NCI-H146 treated with DMSO at 0.1 percent for 48 hours (cell line): ENCODE measurements around the gene AIP.
A peak's percentile ranks its signal among the peaks of the same experiment; 100 is the strongest.

ENCODE experiments used
- DNase-seq: peaks from one replicate; lab custom pipeline; 2025; ENCODE audit not compliant: unreplicated experiment; lab: John Stamatoyannopoulos, UW

The AIP gene

DNA sequence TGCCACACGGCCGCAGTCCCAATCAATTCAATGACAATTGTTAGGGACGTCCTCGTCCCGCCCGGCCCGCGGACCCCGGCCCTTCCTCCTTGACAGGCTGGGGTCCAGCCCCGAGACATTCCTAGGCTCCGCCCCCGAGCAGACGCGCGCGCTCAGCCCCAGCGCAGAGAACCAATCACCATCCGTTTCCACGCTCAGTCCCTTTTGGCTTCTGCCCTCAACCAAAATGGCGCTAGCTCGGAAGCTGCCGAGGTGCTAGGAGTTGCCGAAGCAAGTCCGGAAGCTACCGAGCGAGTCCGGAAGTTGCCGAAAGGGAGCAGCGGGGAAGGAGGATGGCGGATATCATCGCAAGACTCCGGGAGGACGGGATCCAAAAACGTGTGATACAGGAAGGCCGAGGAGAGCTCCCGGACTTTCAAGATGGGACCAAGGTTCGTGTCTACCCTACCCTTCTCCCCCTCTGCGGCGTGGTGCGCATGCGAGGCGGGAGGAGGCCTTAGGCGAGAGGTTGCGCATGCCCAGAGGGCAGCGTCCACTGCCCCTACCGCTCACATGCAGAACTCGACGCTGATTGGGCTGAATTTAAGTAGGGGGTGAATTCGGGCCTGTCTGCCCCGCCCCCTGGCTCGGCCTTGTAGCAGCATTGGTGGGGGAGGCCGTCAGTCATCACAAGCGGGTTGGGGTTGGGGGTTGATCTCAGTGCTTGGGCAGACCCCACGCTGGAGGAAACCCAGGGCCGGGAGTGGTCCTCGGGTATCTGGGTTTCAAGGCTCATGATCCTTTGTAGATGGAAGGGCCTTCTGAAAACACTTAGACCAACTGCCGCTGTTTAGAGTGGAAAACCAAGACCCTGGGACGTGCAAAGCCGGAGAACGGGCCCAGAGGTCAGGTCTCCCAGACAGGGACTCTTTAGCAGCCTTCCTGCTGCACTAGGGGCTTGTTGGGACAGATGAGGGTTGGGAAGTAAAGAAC, at the start of gene AIP:
Gene AIP (plus strand): TSS at position 200 of the 972 bp plus-strand sequence. CDS start 133 bp downstream, at position 333.
- DNase-seq, result peak; percentile 99

GRCh38 chr11:67433536-67434394, 49.1 kb upstream of the AIP start:
- DNase-seq, result no peak

GRCh38 chr11:67434395-67434881, 48.4 kb upstream of the AIP start:
- DNase-seq, result no peak

DNA sequence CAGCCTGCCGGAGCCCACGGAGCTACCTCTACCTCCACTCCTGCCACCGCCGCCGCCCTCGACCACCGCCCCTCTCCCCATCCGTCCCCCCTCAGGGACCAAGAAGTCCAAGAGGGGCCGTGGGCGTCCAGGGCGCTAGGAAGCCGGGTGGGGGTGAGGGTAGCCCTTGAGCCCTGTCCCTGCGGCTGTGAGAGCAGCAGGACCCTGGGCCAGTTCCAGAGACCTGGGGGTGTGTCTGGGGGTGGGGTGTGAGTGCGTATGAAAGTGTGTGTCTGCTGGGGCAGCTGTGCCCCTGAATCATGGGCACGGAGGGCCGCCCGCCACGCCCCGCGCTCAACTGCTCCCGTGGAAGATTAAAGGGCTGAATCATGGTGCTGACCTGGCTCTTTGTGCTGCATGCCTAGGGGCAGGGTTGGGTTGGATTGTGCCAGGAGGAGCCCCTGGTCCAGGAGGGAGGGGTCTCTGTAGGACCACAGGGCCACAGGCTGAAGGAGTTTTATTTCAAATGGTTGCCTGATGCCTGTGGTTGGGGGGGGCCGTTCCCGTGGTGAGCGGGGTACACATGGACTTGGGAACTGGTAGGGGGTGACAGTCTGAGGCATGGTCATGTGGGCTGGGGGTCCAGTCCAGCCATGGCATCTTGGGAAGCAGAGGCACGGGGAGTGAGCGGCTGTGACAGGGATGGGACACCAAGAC, 47.6 kb upstream of the AIP start:
- DNase-seq, result no peak

DNA sequence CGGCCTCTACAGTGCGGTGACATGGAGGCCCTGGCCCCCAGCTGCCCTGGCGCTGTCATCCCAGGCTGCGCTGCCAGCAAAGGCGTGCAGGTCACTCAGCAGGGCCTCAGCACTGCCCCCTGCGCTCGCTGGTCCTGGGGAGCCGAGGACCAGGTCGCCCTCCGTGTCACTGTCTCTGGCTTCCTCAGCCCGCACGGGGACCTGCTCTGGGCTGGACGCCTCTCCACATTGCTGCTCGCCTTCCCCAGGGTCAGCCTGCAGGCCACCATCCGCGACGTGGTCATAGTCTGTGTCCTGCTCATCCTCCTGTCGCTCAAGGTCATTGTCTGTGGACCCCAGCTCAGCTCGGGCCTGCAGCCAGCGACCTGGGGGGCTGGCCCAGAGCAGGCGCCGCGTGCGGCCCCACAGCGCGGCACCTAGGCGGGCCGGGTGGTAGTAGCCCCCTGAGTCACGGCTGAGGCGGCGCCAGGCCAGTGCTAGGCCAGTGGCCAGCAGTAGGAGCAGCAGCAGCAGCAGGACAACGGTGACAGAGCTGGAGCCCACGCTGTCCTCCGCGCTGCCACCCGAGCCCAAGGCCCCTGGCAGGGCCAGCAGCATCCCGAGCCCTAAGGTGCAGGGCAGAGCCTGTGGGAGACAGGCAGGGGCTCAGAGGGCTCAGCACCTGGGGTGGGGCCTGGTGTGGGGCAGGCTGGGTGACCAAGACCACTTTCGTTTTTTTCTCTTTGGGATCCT, 46.9 kb upstream of the AIP start:
- DNase-seq, result no peak

GRCh38 chr11:67436459-67437081, 46.3 kb upstream of the AIP start:
- DNase-seq, result no peak

- no peak for DNase-seq
Measured at GRCh38 chr11:67437082-67437808, 45.6 kb upstream of the AIP start, which contains the start of gene PTPRCAP. Gene PTPRCAP, minus strand, starts transcription at chr11:67437682. Its CDS starts 63 bp downstream, at chr11:67437619.

DNA sequence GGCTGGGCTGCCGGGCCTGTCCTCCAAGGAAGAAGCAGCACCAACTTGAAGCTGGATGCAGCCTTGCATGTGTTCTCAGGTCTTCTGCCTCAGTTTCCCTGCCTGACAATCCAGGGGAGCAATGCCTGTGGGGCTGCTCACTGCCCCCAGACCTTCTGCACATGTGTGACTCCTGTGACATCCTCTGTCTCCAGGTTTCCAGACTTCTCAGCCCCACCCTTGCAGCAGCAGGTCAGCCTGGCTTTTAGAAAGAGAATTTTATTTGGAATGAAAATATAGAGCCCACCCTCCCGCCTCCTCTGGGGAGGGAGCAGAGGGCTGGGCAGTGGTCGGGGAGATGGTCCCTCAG, 45.0 kb upstream of the AIP start:
- DNase-seq, result no peak

DNA sequence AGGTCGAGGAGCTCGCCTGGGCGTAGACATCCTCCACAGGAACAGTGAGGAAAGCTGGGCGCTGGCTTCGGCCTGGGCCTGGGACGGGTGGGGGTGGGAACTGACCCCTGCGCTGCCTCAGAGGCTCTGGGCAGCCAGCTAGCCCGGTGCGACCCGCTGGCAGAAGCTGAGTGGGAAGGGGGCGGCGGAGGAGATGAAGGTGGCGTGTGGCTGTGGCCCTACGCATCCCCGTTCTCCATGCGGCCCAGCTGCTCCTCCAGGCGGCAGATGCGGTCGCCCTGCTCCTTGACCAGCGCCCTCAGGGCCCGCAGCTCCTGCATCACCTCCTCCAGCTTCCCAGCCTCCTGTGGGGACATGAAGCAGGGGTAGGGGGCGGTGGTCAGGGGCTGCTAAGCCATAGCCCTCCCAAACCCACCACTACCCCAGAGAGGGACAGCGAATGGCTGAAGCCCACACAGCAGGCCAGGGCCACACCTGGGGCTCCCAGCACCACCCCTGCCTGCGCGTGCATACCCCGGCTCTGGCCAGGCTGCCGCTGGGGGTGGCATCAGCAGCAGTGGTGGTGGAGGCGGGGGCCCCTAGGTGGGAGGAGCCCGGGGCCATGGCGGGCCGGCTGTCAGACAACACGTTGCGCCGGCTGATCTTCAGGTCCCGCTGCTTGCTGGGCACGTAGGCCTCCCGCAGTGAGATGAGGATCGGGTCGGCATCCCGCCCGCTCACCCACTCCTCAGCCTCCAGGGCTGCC, 44.5 kb upstream of the AIP start:
- DNase-seq, result no peak

DNA sequence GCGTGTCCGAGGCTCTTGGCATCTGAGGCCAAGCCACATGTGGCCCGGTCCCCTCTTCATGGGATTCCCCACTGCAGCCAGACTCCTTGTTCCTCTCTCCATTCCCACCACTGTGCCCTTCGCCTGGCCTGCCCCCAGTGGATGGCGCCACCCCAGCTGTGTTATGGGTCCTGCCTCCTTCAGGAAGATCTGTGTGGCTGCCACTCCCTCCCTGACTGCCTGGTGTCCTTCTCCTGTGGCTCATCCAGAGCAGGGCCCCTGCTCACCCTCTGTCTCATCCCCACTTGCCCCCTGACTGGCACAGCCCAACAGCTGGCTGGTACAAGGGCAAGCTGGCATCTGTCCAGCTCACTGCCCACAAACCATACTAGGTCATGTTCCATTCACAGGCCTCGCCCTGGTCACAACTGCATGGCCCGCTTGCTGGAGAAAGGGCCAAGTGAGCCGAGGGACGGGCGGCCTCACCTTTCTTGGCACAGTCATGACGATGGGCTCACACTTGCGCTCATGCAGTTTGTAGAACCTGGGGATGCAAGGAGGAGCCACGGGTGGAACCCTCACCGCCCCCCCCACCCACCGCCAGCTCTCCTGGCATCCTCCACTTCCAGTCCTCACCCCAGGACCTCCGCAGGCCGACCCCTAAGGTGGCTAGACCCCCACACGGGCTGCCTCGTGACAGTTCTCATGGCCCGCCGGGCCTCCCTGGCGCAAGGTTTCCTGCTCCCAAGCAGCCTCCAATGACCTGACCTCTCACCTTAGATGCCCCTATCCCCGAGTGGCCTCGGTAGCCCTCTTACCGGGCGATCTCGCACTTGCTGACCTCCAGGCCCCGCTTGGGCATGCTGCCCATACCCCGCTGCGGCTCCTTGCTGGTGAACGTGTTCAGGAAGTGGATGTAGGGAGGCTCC, 43.3 kb upstream of the AIP start:
- no peak for DNase-seq

GRCh38 chr11:67440229-67441097, 42.4 kb upstream of the AIP start:
- DNase-seq, result no peak

DNA sequence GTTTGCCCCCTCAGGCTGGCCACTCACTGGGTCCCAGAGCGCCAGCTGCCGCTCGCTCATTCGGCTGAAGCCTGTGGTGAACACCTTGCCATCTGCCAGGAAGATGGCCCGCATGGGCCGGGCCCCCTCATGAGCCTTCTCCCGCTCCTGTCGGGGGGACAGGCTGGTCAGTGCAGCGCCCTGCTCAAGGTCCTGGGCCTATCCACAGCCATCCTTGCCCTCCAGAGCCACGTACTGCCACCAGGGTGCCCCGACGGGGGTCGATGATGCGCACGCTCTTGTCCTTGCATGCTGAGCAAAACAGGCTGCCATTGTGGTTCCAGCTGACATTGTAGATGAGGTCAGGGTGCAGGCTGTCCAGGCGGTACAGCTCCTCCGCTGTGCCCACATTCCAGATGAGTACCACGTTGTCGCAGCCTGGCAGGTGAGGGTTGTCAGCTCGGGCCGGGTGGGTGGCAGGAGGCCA, 41.7 kb upstream of the AIP start:
- DNase-seq, result no peak

GRCh38 chr11:67441731-67442351, 41.0 kb upstream of the AIP start:
- DNase-seq, result no peak

- no peak for DNase-seq
Measured at GRCh38 chr11:67442504-67443404, 40.1 kb upstream of the AIP start.

DNA sequence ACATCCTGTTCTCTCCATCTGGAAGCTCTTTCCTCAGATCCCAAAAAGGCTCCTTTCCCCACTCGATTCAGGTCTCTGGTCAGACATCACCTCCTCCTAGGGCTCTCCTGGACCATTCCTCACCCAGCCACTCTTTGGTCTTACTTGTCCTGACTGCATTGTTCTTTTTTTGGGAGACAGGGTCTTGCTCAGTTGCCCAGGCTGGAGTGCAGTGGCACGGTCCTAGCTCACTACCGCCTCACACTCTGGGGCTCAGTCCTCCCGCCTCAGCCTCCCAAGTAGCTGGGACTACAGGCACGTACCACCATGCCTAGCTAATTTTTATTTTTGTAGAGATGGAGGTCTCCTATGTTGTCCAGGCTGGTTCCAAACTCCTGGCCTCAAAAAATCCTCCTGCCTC, 37.3 kb upstream of the AIP start:
- DNase-seq, result no peak
